ENCODE measurements around the gene KCNIP1.
"Not testable (repeated sequence)": the region's sequence is repeated elsewhere in the genome, so short reads cannot be mapped to it uniquely, and the experiment has no call there.

Gene KCNIP1

DNA sequence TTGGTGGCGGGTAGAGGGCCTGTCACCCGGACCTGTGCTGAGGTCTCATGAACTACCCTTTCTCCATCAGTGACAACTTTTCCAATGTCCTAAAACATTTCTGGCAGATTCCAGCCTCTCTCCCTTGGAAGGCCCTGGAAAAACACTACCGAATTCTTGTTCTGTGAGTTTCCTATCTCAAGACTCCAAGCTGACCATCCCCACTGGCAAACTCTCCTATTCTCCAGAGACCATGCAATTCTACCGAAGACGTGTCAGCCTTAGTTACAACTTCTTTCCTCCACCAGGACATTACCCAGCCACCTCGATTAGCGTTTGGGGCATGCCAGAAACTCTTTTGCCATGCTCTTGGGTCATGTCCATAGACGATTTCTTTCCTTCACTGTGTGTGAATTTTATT, 252.9 kb downstream of the KCNIP1 start:
- no peak for DNase-seq

DNA sequence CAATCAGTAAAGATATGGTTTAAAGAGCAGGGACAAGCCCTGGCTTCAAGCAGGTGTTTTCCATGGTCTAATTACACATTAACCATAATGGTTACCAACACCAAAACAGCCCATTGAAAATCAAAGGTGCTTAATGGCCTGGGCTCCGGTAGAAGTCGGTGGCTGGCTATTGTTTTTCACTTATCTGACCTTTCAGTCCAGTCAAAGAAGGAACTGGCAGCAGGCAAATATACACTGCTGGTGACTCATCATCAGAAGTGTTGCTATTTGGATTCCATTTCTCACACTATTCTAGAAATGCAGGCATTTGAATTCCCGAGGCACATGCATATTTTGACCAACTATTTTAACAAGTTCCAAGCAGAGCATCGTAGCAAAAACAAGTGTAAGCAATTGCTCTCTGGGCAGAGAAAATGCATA, 253.4 kb downstream of the KCNIP1 start:
- peak; percentile 2 to 17 for DNase-seq

DNA sequence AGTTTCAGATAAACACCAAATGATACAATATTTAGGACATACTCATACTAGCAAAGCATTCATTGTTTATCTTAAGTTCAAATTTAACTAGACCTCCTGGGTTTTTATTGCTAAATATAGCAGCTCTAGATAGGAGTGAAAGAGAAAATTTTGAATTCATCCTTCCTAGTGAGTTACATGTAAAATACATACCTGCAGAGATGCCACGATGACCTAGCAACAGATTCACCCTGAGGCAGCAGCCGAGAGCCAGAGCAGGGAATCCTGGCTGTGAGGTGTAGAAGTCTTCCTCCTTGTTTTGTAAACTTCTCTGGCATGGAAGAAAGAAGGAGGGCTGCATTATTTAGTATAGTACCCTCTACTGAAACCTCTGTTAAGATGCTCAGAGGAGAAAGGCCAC, 253.8 kb downstream of the KCNIP1 start:
- DNase-seq: no peak

GRCh38 chr5:170758481-170758880, 254.7 kb downstream of the KCNIP1 start:
- no peak for DNase-seq

DNA sequence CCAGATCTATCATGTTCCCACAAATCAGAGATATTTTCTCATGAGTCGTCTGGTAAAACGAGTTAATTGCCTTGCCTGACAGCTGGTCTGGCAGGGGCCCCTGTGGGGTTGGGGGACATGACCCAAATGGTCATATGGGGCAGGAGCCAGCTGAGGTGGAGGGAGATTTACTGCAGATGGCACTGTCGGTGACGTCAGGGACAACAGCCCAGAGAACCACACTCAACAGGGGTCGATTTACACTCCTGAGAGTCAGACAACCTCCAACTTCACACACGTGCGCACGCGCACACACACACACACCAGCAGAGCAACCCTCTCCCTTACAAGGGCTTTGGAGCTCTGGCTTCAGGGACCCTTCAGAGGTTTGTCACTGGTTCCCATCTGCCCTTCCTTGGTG, 256.3 kb downstream of the KCNIP1 start:
- DNase-seq: no peak

GRCh38 chr5:170761048-170761707, 257.4 kb downstream of the KCNIP1 start:
- no peak for DNase-seq

DNA sequence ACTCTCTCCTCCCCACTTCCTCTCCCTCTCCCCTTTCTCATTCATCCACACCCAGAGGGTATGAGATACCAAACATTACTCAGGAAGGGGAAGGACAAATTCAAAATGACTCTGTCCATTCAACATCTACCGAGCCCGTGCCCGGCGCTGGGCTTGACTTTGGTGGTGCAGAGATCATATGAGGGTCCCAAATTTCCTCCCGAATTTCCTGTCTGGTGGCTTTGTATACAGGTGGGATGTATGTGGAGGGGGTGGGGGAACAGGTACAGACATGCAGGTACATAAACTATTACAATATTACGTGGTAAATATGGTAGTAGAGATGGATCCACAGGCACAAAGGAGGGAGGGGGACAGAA, 257.9 kb downstream of the KCNIP1 start:
- DNase-seq: no peak

DNA sequence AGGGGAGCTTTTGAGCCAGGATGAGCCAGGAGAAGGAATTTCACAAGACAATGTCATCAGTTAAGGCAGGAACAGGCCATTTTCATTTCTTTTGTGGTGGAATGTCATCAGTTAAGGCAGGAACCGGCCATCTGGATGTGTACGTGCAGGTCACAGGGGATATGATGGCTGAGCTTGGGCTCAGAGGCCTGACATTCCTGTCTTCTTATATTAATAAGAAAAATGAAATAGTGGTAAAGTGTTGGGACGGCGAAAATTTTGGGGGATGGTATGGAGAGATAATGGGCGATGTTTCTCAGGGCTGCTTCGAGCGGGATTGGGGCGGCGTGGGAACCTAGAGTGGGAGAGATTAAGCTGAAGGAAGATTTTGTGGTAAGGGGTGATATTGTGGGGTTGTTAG, 258.5 kb downstream of the KCNIP1 start:
- not testable (repeated sequence) for DNase-seq

- not testable (repeated sequence) for DNase-seq
Measured at GRCh38 chr5:170765868-170766267, 262.0 kb downstream of the KCNIP1 start.

DNA sequence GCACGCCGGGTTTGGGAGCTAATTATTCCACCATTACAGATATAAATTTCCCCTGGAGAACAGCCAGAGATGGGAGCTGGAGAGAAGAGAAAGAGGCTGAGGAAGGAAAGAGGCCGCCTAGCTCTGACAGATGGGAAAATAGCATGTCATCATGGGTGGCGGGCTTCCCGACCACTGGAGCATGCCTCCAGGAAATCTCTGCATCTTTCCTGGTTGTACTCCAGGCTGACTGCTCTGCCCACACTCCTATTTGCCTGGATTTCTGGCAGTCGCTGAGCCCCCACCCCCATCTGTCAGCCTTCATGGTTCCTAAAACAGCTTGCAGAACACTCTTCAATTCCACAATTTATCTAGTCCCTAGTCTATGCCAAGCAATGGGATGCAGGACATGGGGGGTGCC, 265.4 kb downstream of the KCNIP1 start:
- no peak for DNase-seq

GRCh38 chr5:170769898-170770416, 266.1 kb downstream of the KCNIP1 start:
- DNase-seq: no peak

GRCh38 chr5:170771496-170771895, 267.7 kb downstream of the KCNIP1 start:
- DNase-seq: no peak

- DNase-seq: no peak
Measured at GRCh38 chr5:170773024-170773985, 269.5 kb downstream of the KCNIP1 start.

- DNase-seq: no peak
Measured at GRCh38 chr5:170774831-170775230, 271.0 kb downstream of the KCNIP1 start.

DNA sequence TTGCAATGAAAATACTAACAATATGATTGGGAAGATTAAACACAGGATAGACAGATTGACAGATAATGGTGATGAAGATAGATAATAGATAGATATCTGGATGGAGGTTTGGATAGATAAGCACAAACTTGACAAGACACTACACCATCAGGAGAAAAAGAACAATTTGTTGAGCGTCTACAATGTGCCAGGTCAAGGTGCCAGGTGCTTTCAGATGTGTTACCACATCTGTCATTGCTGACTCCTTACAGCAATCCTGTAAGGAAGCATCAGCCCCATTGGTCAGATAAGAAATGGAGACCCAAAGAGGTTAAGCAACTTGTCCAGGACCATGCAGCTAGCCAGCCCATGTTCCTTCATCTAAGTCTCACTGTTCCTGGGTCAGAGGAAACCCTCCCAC, 278.1 kb downstream of the KCNIP1 start:
- no peak for DNase-seq

DNA sequence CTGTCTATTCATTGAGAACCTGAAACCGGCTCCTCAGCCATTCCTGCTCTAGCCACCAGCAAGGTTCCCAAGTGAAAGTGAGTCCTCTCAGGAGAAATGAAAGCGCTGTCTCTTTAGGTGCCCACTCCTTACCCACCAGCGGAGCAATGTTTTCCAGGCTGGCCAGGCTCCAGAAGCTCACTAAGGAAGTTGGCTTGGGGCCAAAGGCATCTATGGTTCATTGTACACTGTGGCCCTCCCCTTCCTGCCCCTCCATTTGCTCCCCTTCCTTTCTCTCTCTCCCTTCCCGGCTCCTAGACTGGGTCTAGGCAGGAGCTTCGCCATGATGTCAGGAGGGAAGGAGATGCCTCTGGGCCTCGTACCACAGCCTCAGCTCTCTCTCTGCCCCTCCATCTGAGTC, 278.6 kb downstream of the KCNIP1 start:
- DNase-seq: no peak

GRCh38 chr5:170783498-170784247, 279.9 kb downstream of the KCNIP1 start, which contains the start of gene GABRP:
GABRP (plus strand) TSS chr5:170783725; CDS start chr5:170788616, 4,891 bp downstream.
- no peak for DNase-seq

DNA sequence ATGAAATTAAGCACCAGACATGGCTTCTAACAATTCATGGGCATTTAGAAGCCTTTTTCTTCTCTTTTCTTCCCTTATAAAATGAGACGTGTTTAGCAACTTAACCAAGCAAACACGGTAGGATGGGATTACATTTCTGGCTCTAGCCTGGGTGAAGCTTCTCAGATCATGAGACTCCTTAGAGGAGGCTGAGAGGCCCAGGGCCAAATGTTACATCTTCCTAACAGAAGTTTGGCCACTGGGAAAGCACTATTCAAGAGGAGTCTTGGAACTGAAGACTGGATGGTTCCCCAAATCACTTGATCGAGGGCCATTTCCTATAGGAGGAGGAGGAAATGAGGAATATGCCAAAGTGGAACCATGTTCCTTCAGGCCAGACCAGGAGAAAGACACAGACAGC, 281.6 kb downstream of the KCNIP1 start:
- DNase-seq: no peak

Measured in inflammatory macrophage (primary cell).